Globus pallidus (tissue), 1 donor: ENCODE data around the gene SH3RF3.

Experiments
- DNase-seq: peaks from one replicate; pipeline ENCODE4 v3.0.0-alpha.2; 2015; ENCODE audit warnings: low spot score

The SH3RF3 gene

GRCh38 chr2:109454765-109455394, 325.9 kb downstream of the SH3RF3 start:
- DNase-seq, result no peak

GRCh38 chr2:109455731-109456691, 327.0 kb downstream of the SH3RF3 start:
- no peak for DNase-seq

GRCh38 chr2:109456776-109457175, 327.8 kb downstream of the SH3RF3 start:
- DNase-seq, result no peak

GRCh38 chr2:109457366-109457765, 328.4 kb downstream of the SH3RF3 start:
- DNase-seq, result no peak

- no peak for DNase-seq
Observed at GRCh38 chr2:109457794-109458193, 328.8 kb downstream of the SH3RF3 start.

- no peak for DNase-seq
Observed at GRCh38 chr2:109458512-109458911, 329.5 kb downstream of the SH3RF3 start.

- no peak for DNase-seq
Observed at GRCh38 chr2:109459485-109459884, 330.5 kb downstream of the SH3RF3 start.

- no peak for DNase-seq
Observed at GRCh38 chr2:109460553-109461324, 331.7 kb downstream of the SH3RF3 start.

- no peak for DNase-seq
Observed at GRCh38 chr2:109463236-109463635, 334.2 kb downstream of the SH3RF3 start.

GRCh38 chr2:109463891-109464290, 334.9 kb downstream of the SH3RF3 start:
- DNase-seq, result no peak

- DNase-seq, result peak; percentile 76
Observed at GRCh38 chr2:109466674-109467575, 337.9 kb downstream of the SH3RF3 start.

- no peak for DNase-seq
Observed at GRCh38 chr2:109467701-109468100, 338.7 kb downstream of the SH3RF3 start.

GRCh38 chr2:109468893-109469292, 339.9 kb downstream of the SH3RF3 start:
- no peak for DNase-seq

- DNase-seq, result no peak
Observed at GRCh38 chr2:109471658-109472057, 342.7 kb downstream of the SH3RF3 start.

GRCh38 chr2:109472331-109472959, 343.4 kb downstream of the SH3RF3 start:
- no peak for DNase-seq

- no peak for DNase-seq
Observed at GRCh38 chr2:109472974-109473373, 344.0 kb downstream of the SH3RF3 start.

GRCh38 chr2:109473616-109474318, 344.8 kb downstream of the SH3RF3 start:
- DNase-seq, result no peak

GRCh38 chr2:109474319-109474825, 345.4 kb downstream of the SH3RF3 start:
- no peak for DNase-seq

- DNase-seq, result no peak
Observed at GRCh38 chr2:109475531-109476210, 346.7 kb downstream of the SH3RF3 start.
